SK-N-SH (cell line): ENCODE data around the gene LPP. TPM values are rescaled to one million over a fixed set of nuclear protein-coding genes. Genes with fewer than 3 reads are reported as not detected.

ENCODE experiments used
- CTCF ChIA-PET: fragments of 300-600, 350-600 bp; formaldehyde crosslinking; extraction: SDS; loops from one replicate; lab custom pipeline; 2021; lab: Yijun Ruan, JAX
- POLR2A ChIA-PET: fragments of 350-600 bp; sonication (Branson Sonifier 250); formaldehyde crosslinking; extraction: SDS; loops from one replicate; lab custom pipeline; 2020; ENCODE audit warnings: antibody characterized with exemption, inconsistent platforms; lab: Yijun Ruan, JAX
- DNase-seq: peaks from one replicate; pipeline ENCODE4 v3.0.0; 2012
- H2AFZ ChIP-seq: fragments of 200-600 bp; sonication (generic); 2 replicates; pipeline ENCODE4 v1.8.1; 2016; ENCODE audit warnings: antibody characterized with exemption, mild to moderate bottlenecking, low read depth
- H3F3A ChIP-seq: fragments of 200-600 bp; sonication (generic); replicated peaks from 2 replicates; pipeline ENCODE3; 2016; ENCODE audit warnings: antibody characterized with exemption, mild to moderate bottlenecking; ENCODE audit not compliant: insufficient read depth
- H3K27ac ChIP-seq, 2 experiments: fragments of 200-500 bp in 1 of 2; fragments of 200-600 bp in 1 of 2; sonication (Bioruptor generic) in 1 of 2; sonication (generic), shearing (Covaris generic) in 1 of 2; 2 replicates each; pipeline versions ENCODE4 v1.5.1 to v1.6.1; 2014 to 2016; ENCODE audit warnings: low read depth in 2 of 2, inconsistent platforms in 1 of 2, low read length in 1 of 2, mild to moderate bottlenecking in 1 of 2, mixed read lengths in 1 of 2
- H3K27me3 ChIP-seq: fragments of 200-600 bp; sonication (generic), shearing (Covaris generic); 2 replicates; pipeline ENCODE4 v1.6.1; 2016; ENCODE audit warnings: mixed run types; ENCODE audit not compliant: insufficient read depth
- H3K36me3 ChIP-seq, 2 experiments: fragments of 200-500 bp in 1 of 2; fragments of 200-600 bp in 1 of 2; sonication (Bioruptor generic) in 1 of 2; sonication (generic) in 1 of 2; replicated peaks in 1 of 2; 2 replicates each; pipeline versions ENCODE3 to v1.5.1; 2014 to 2016; ENCODE audit warnings: low read length in 1 of 2, mild to moderate bottlenecking in 1 of 2; ENCODE audit not compliant: insufficient read depth in 2 of 2, control insufficient read depth in 1 of 2
- H3K4me1 ChIP-seq, 2 experiments: fragments of 200-500 bp in 1 of 2; fragments of 200-600 bp in 1 of 2; sonication (Bioruptor generic) in 1 of 2; sonication (generic), shearing (Covaris generic) in 1 of 2; 2 replicates each; pipeline versions ENCODE4 v1.5.1 to v1.6.1; 2014 to 2016; ENCODE audit warnings: low read depth in 1 of 2, low read length in 1 of 2, mixed run types in 1 of 2; ENCODE audit not compliant: insufficient read depth in 2 of 2, control insufficient read depth in 1 of 2
- H3K4me2 ChIP-seq: fragments of 200-600 bp; sonication (generic), shearing (Covaris generic); 2 replicates; pipeline ENCODE4 v1.6.1; 2017; ENCODE audit warnings: mixed run types
- H3K4me3 ChIP-seq, 2 experiments: fragments of 200-500 bp in 1 of 2; fragments of 200-600 bp in 1 of 2; sonication (Bioruptor generic) in 1 of 2; sonication (generic), shearing (Covaris generic) in 1 of 2; 2 replicates each; pipeline versions ENCODE4 v1.5.1 to v1.8.1; 2014 to 2016; ENCODE audit warnings: low read depth in 2 of 2, inconsistent platforms in 1 of 2, low read length in 1 of 2, mild to moderate bottlenecking in 1 of 2, mixed read lengths in 1 of 2, moderate library complexity in 1 of 2
- H3K79me2 ChIP-seq: fragments of 200-600 bp; sonication (generic); 2 replicates; pipeline ENCODE4 v1.8.1; 2017; ENCODE audit warnings: mild to moderate bottlenecking; ENCODE audit not compliant: insufficient read depth
- H3K9ac ChIP-seq: fragments of 200-600 bp; sonication (generic); 2 replicates; pipeline ENCODE4 v1.6.1; 2017; ENCODE audit warnings: mixed run types
- H3K9me2 ChIP-seq: fragments of 200-600 bp; sonication (generic); 2 replicates; pipeline ENCODE4 v1.6.1; 2017; ENCODE audit warnings: mixed run types
- H3K9me3 ChIP-seq: fragments of 200-600 bp; sonication (generic); 2 replicates; pipeline ENCODE4 v1.6.1; 2017; ENCODE audit warnings: mixed run types, mild to moderate bottlenecking, moderate library complexity
- H4K20me1 ChIP-seq: fragments of 200-600 bp; sonication (generic); 2 replicates; pipeline ENCODE4 v1.6.1; 2017; ENCODE audit warnings: mild to moderate bottlenecking, mixed run types; ENCODE audit not compliant: insufficient read depth
- ELF1 ChIP-seq: IDR thresholded peaks from 2 replicates; pipeline ENCODE4 v1.4.0; 2012
- EZH2phosphoT487 ChIP-seq: fragments of 200-600 bp; sonication (generic); IDR thresholded peaks from 2 replicates; pipeline ENCODE4 v1.6.1; 2017; ENCODE audit warnings: low read depth, mixed run types, mild to moderate bottlenecking, antibody characterized with exemption, moderate library complexity, borderline replicate concordance
- FOXJ3 ChIP-seq: sonication (generic); formaldehyde crosslinking; IDR thresholded peaks from 2 replicates; pipeline ENCODE4 v1.5.1; 2020; ENCODE audit warnings: mild to moderate bottlenecking, missing genetic modification reagents
- FOXM1 ChIP-seq: IDR thresholded peaks from 2 replicates; pipeline ENCODE4 v1.4.0; 2012; ENCODE audit warnings: low read depth, mild to moderate bottlenecking
- GABPA ChIP-seq: IDR thresholded peaks from 2 replicates; pipeline ENCODE4 v1.4.0; 2012; ENCODE audit warnings: low read depth, mild to moderate bottlenecking
- GATA2 ChIP-seq: sonication (generic); formaldehyde crosslinking; IDR thresholded peaks from 2 replicates; pipeline ENCODE4 v1.5.0; 2020; ENCODE audit warnings: mild to moderate bottlenecking, missing genetic modification reagents
- MEF2A ChIP-seq: IDR thresholded peaks from 2 replicates; pipeline ENCODE4 v1.4.0; 2012; ENCODE audit warnings: low read depth, borderline replicate concordance
- MXI1 ChIP-seq: IDR thresholded peaks from 2 replicates; pipeline ENCODE4 v1.6.1; 2012; ENCODE audit warnings: mild to moderate bottlenecking, low read depth, low read length, improper control_type of control experiment
- NFIC ChIP-seq: IDR thresholded peaks from 2 replicates; pipeline ENCODE4 v1.4.0; 2012; ENCODE audit warnings: borderline replicate concordance
- NRF1 ChIP-seq: IDR thresholded peaks from 2 replicates; pipeline ENCODE4 v1.6.1; 2012; ENCODE audit warnings: low read depth, mild to moderate bottlenecking, low read length
- TAF1 ChIP-seq: IDR thresholded peaks from 2 replicates; pipeline ENCODE4 v1.6.1; 2012; ENCODE audit warnings: low read depth, mild to moderate bottlenecking, low read length, moderate library complexity, borderline replicate concordance
- USF1 ChIP-seq: IDR thresholded peaks from 2 replicates; pipeline ENCODE4 v1.4.0; 2012; ENCODE audit warnings: low read depth, borderline replicate concordance
- ZBTB33 ChIP-seq: IDR thresholded peaks from 2 replicates; pipeline ENCODE4 v1.4.0; 2012; ENCODE audit warnings: low read depth, borderline replicate concordance
- WGBS: methylation state at CpG from one replicate; pipeline ENCODE4 v1.1.6; 2017; ENCODE audit warnings: low lambda C conversion rate; 5-methylcytosine and 5-hydroxymethylcytosine counted together
- polyA plus RNA-seq, 3 experiments: library from polyadenylated mRNA; depleted of rRNA; stranded (reverse); fragments of >200 nt; gene quantifications; 2 replicates each; pipeline ENCODE4 v1.2.3, GENCODE V29; 2012
- TF ChIP-seq, protein P1 (sequence below): IDR thresholded peaks from 2 replicates; pipeline ENCODE4 v1.4.0; 2012; ENCODE audit warnings: low read depth
- TF ChIP-seq, protein P2 (sequence below): IDR thresholded peaks from 2 replicates; pipeline ENCODE4 v1.6.1; 2012; ENCODE audit warnings: mild to moderate bottlenecking, low read depth, low read length, moderate library complexity
- TF ChIP-seq, protein P3 (sequence below): IDR thresholded peaks from 2 replicates; pipeline ENCODE4; 2012
- TF ChIP-seq, protein P4 (sequence below): fragments of 200-600 bp; sonication (generic); IDR thresholded peaks from 2 replicates; pipeline ENCODE4 v1.6.1; 2017; ENCODE audit warnings: antibody characterized with exemption, mild to moderate bottlenecking, moderate library complexity

LPP gene
- polyA plus RNA-seq, 1 of the 3 experiments (the other 2 are of a cell fraction): 6.6 TPM

DNA sequence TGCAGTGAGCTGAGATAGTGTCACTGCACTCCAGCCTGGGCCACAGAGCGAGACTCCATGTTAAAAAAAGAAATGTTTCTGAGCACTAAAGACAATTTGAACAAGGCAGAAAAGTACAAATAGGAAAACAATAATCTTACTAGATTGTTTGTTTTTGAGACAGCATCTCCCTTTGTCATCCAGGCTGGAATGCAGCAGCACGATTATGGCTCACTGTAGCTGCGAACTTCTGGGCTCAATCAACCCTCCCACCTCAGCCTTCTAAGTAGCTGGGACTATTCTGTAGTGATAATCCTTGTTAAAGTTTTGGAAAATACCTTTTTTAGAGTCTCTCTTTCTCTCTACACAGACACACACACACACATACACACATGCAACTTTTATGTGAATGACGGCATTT lies 107.1 kb downstream of the LPP start:
- no peaks in the 10 kb centered on the region for H3K27me3 ChIP-seq
- POLR2A ChIA-PET: no interaction called here
- peak overlapping the region; percentile 10; the same call in 1 of the 2 replicates for H3K4me2 ChIP-seq
- H3K4me1 ChIP-seq: peaks cover 0 to 43% of the 10 kb centered on the region in 2 experiments; a peak in 3 of 4 replicates
- no peak overlapping the region for H3K4me3 ChIP-seq
- H3K9ac ChIP-seq: no peak overlapping the region
- H3K27ac ChIP-seq: peak overlapping the region in 1 of 2 experiments; percentile 99; a peak in 2 of 4 replicates
- DNase-seq: no peak
- H3F3A ChIP-seq: peaks cover 47% of the 10 kb centered on the region
- peaks cover 78% of the 10 kb centered on the region for H3K79me2 ChIP-seq
- H3K9me3 ChIP-seq: no peaks in the 10 kb centered on the region
- H2AFZ ChIP-seq: no peak overlapping the region
- no peaks in the 10 kb centered on the region for H4K20me1 ChIP-seq
- TF ChIP-seq, protein P1, sequence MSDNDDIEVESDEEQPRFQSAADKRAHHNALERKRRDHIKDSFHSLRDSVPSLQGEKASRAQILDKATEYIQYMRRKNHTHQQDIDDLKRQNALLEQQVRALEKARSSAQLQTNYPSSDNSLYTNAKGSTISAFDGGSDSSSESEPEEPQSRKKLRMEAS: no peak
- TF ChIP-seq, all 33 proteins: peak for 0
- CTCF ChIA-PET: interaction anchor here (1.2 to 1.8 kb wide), 2 partner anchors 521 to 522 kb away, joined by 3 to 6 read pairs; no protein-coding TSS in a partner anchor
- no peaks in the 10 kb centered on the region for H3K36me3 ChIP-seq
- 58% methylated on average over 4 of the region's 4 CpGs for WGBS
- H3K9me2 ChIP-seq: no peaks in the 10 kb centered on the region

GRCh38 chr3:188262488-188262887 lies 108.5 kb downstream of the LPP start:
- no peak for DNase-seq

More at GRCh38 chr3:188262488-188262887, 108.5 kb downstream of the LPP start:
- ChIA-PET CTCF (interaction anchor here (1.8 kb wide), 1 partner anchor 522 kb away, joined by 6 read pairs; no protein-coding TSS in a partner anchor), POLR2A (no interaction called here)
- peak overlapping the region; percentile 6 to 99; a peak in 3 of 4 replicates for H3K27ac ChIP-seq
- peak overlapping the region; percentile 66 for H3K4me2 ChIP-seq
- 3% methylated on average over 5 of the region's 5 CpGs for WGBS
- no peak overlapping the region; the same call in 1 of the 2 replicates for H2AFZ ChIP-seq
- no peaks in the 10 kb centered on the region for H3K9me2 ChIP-seq
- H4K20me1 ChIP-seq: no peaks in the 10 kb centered on the region
- H3K79me2 ChIP-seq: peaks cover 72% of the 10 kb centered on the region
- peak overlapping the region in 1 of 2 experiments; percentile 20; a peak in 2 of 4 replicates for H3K4me3 ChIP-seq
- peaks cover 61% of the 10 kb centered on the region for H3F3A ChIP-seq
- H3K4me1 ChIP-seq: peaks cover 0 to 53% of the 10 kb centered on the region in 2 experiments
- TF ChIP-seq ZBTB33 (no peak), GATA2 (CRISPR knock-in tag) (no peak), EZH2phosphoT487 (no peak), MXI1 (no peak), MEF2A (no peak), FOXJ3 (no peak), FOXM1 (no peak), USF1 (no peak), NFIC (no peak), ELF1 (no peak), GABPA (no peak), NRF1 (no peak), TAF1 (no peak)
- TF ChIP-seq, protein P2, sequence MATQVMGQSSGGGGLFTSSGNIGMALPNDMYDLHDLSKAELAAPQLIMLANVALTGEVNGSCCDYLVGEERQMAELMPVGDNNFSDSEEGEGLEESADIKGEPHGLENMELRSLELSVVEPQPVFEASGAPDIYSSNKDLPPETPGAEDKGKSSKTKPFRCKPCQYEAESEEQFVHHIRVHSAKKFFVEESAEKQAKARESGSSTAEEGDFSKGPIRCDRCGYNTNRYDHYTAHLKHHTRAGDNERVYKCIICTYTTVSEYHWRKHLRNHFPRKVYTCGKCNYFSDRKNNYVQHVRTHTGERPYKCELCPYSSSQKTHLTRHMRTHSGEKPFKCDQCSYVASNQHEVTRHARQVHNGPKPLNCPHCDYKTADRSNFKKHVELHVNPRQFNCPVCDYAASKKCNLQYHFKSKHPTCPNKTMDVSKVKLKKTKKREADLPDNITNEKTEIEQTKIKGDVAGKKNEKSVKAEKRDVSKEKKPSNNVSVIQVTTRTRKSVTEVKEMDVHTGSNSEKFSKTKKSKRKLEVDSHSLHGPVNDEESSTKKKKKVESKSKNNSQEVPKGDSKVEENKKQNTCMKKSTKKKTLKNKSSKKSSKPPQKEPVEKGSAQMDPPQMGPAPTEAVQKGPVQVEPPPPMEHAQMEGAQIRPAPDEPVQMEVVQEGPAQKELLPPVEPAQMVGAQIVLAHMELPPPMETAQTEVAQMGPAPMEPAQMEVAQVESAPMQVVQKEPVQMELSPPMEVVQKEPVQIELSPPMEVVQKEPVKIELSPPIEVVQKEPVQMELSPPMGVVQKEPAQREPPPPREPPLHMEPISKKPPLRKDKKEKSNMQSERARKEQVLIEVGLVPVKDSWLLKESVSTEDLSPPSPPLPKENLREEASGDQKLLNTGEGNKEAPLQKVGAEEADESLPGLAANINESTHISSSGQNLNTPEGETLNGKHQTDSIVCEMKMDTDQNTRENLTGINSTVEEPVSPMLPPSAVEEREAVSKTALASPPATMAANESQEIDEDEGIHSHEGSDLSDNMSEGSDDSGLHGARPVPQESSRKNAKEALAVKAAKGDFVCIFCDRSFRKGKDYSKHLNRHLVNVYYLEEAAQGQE: no peak
- TF ChIP-seq, protein P3, sequence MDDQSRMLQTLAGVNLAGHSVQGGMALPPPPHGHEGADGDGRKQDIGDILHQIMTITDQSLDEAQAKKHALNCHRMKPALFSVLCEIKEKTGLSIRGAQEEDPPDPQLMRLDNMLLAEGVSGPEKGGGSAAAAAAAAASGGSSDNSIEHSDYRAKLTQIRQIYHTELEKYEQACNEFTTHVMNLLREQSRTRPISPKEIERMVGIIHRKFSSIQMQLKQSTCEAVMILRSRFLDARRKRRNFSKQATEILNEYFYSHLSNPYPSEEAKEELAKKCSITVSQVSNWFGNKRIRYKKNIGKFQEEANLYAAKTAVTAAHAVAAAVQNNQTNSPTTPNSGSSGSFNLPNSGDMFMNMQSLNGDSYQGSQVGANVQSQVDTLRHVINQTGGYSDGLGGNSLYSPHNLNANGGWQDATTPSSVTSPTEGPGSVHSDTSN: no peak
- TF ChIP-seq, protein P4, sequence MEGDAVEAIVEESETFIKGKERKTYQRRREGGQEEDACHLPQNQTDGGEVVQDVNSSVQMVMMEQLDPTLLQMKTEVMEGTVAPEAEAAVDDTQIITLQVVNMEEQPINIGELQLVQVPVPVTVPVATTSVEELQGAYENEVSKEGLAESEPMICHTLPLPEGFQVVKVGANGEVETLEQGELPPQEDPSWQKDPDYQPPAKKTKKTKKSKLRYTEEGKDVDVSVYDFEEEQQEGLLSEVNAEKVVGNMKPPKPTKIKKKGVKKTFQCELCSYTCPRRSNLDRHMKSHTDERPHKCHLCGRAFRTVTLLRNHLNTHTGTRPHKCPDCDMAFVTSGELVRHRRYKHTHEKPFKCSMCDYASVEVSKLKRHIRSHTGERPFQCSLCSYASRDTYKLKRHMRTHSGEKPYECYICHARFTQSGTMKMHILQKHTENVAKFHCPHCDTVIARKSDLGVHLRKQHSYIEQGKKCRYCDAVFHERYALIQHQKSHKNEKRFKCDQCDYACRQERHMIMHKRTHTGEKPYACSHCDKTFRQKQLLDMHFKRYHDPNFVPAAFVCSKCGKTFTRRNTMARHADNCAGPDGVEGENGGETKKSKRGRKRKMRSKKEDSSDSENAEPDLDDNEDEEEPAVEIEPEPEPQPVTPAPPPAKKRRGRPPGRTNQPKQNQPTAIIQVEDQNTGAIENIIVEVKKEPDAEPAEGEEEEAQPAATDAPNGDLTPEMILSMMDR: no peak
- TF ChIP-seq, all 33 proteins: peak for 0
- no peaks in the 10 kb centered on the region for H3K36me3 ChIP-seq
- peak overlapping the region; percentile 74 for H3K9ac ChIP-seq
- no peaks in the 10 kb centered on the region for H3K9me3 ChIP-seq
- no peaks in the 10 kb centered on the region for H3K27me3 ChIP-seq
